H1 (cell line): ENCODE measurements around the gene KDM4E. TPM values are rescaled to one million over a fixed set of nuclear protein-coding genes. Genes with fewer than 3 reads are reported as not detected.

Source experiments
- CTCF ChIA-PET: fragments of 300-600 bp; sonication (Branson Sonifier 250); formaldehyde crosslinking; loops from one replicate; lab custom pipeline; 2021; ENCODE audit not compliant: partially characterized antibody; lab: Charles Lee
- POLR2A ChIA-PET: fragments of 300-600 bp; sonication (Branson Sonifier 250); formaldehyde crosslinking; loops from one replicate; lab custom pipeline; 2021; ENCODE audit warnings: inconsistent platforms; ENCODE audit not compliant: partially characterized antibody; lab: Charles Lee
- DNase-seq, 2 experiments: peaks; one replicate each; pipeline versions ENCODE4 v3.0.0 to v3.0.0-alpha.2; 2010 to 2022; ENCODE audit warnings: low spot score in 2 of 2, low read depth in 1 of 2, mixed read lengths in 1 of 2
- FAIRE-seq: peaks from 2 replicates; lab custom pipeline; 2011; peaks lifted over from hg19 to GRCh38; lab: Jason Lieb, UNC
- H2AFZ ChIP-seq: 2 replicates; pipeline ENCODE4 v1.8.1; 2012; ENCODE audit warnings: low read length, inconsistent platforms
- H2AK5ac ChIP-seq: 2 replicates; pipeline ENCODE4 v1.6.1; 2013; ENCODE audit warnings: low read depth, low read length
- H2BK120ac ChIP-seq: replicated peaks from 2 replicates; pipeline ENCODE3; 2013; ENCODE audit warnings: low read depth, low read length, inconsistent platforms
- H2BK12ac ChIP-seq: 2 replicates; pipeline ENCODE4 v1.6.1; 2013; ENCODE audit warnings: low read depth, low read length
- H2BK15ac ChIP-seq: 2 replicates; pipeline ENCODE4 v1.6.1; 2013; ENCODE audit warnings: low read length
- H2BK20ac ChIP-seq: 2 replicates; pipeline ENCODE4 v1.6.1; 2013; ENCODE audit warnings: low read length
- H2BK5ac ChIP-seq: 2 replicates; pipeline ENCODE4 v1.6.1; 2013; ENCODE audit warnings: low read depth, low read length
- H3K14ac ChIP-seq: 2 replicates; pipeline ENCODE4 v1.6.1; 2013; ENCODE audit warnings: inconsistent platforms; ENCODE audit not compliant: insufficient read length
- H3K18ac ChIP-seq: 2 replicates; pipeline ENCODE4 v1.6.1; 2013; ENCODE audit warnings: low read length; ENCODE audit errors: extremely low read depth
- H3K23ac ChIP-seq: 2 replicates; pipeline ENCODE4 v1.6.1; 2013; ENCODE audit warnings: inconsistent platforms; ENCODE audit not compliant: insufficient read length
- H3K23me2 ChIP-seq: 2 replicates; pipeline ENCODE4 v1.6.1; 2013; ENCODE audit warnings: low read depth, low read length
- H3K27ac ChIP-seq: 2 replicates; pipeline ENCODE4 v1.6.1; 2011; ENCODE audit warnings: low read depth, low read length, inconsistent platforms
- H3K27me3 ChIP-seq, 4 experiments: replicated peaks in 1 of 4; 1 replicate in 1 of 4; 2 replicates in 3 of 4; pipeline versions ENCODE4 v1.6.1 to v1.8.1; 2011 to 2013; ENCODE audit warnings: low read length in 3 of 4, mild to moderate bottlenecking in 3 of 4, inconsistent platforms in 2 of 4, mixed read lengths in 2 of 4, moderate library complexity in 1 of 4; ENCODE audit not compliant: control insufficient read depth in 3 of 4, insufficient read depth in 3 of 4; ENCODE audit errors: extremely low read depth in 1 of 4
- H3K36me3 ChIP-seq, 4 experiments: 2 replicates each; pipeline versions ENCODE4 v1.6.1 to v1.8.1; 2011 to 2013; ENCODE audit warnings: mild to moderate bottlenecking in 4 of 4, low read length in 3 of 4, moderate library complexity in 2 of 4, control low read depth in 1 of 4, inconsistent platforms in 1 of 4; ENCODE audit not compliant: insufficient read depth in 4 of 4, control insufficient read depth in 2 of 4
- H3K4ac ChIP-seq: replicated peaks from 2 replicates; pipeline ENCODE3; 2013; ENCODE audit warnings: low read length, low read depth, mixed read lengths, inconsistent platforms; ENCODE audit not compliant: insufficient read length
- H3K4me1 ChIP-seq, 4 experiments: replicated peaks in 1 of 4; 1 replicate in 1 of 4; 2 replicates in 3 of 4; pipeline versions ENCODE4 v1.6.1 to v1.8.1; 2011 to 2013; ENCODE audit warnings: low read length in 3 of 4, inconsistent platforms in 2 of 4, mixed read lengths in 1 of 4; ENCODE audit not compliant: insufficient read depth in 4 of 4, control insufficient read depth in 3 of 4
- H3K4me2 ChIP-seq, 2 experiments: 2 replicates each; pipeline versions ENCODE4 v1.6.1 to v1.8.1; 2011 to 2013; ENCODE audit warnings: low read depth in 2 of 2, low read length in 2 of 2, control low read depth in 1 of 2, inconsistent platforms in 1 of 2, mild to moderate bottlenecking in 1 of 2; ENCODE audit not compliant: insufficient read depth in 1 of 2
- H3K4me3 ChIP-seq, 4 experiments: fragments of 200-600, 300-600 bp in 1 of 4; sonication (generic), shearing (Covaris generic), sonication (Bioruptor Twin) in 1 of 4; 2 replicates each; pipeline versions ENCODE4 v1.5.1 to v1.8.1; 2011 to 2016; ENCODE audit warnings: low read length in 4 of 4, low read depth in 3 of 4, control low read depth in 2 of 4, inconsistent platforms in 2 of 4, mild to moderate bottlenecking in 2 of 4, mixed read lengths in 1 of 4, moderate library complexity in 1 of 4; ENCODE audit not compliant: insufficient read depth in 2 of 4; ENCODE audit errors: extremely low read depth in 1 of 4
- H3K56ac ChIP-seq: replicated peaks from 2 replicates; pipeline ENCODE3; 2013; ENCODE audit warnings: low read depth, mild to moderate bottlenecking, mixed read lengths, low read length, inconsistent platforms; ENCODE audit not compliant: insufficient read length
- H3K79me1 ChIP-seq: 2 replicates; pipeline ENCODE4 v1.6.1; 2013; ENCODE audit warnings: low read depth, low read length, control low read depth
- H3K79me2 ChIP-seq, 2 experiments: 2 replicates each; pipeline versions ENCODE4 v1.6.1 to v1.8.1; 2012 to 2013; ENCODE audit warnings: low read length in 2 of 2, mild to moderate bottlenecking in 2 of 2, inconsistent platforms in 1 of 2; ENCODE audit not compliant: insufficient read depth in 2 of 2, control insufficient read depth in 1 of 2
- H3K9ac ChIP-seq, 4 experiments: replicated peaks in 1 of 4; 1 replicate in 1 of 4; 2 replicates in 3 of 4; pipeline versions ENCODE4 v1.6.1 to v1.8.1; 2011 to 2013; ENCODE audit warnings: low read depth in 3 of 4, low read length in 3 of 4, control low read depth in 2 of 4, mild to moderate bottlenecking in 2 of 4, moderate library complexity in 2 of 4, inconsistent platforms in 1 of 4; ENCODE audit errors: extremely low read depth in 1 of 4
- H3K9me3 ChIP-seq, 2 experiments: 2 replicates each; pipeline versions ENCODE4 v1.6.1 to v1.8.1; 2012 to 2013; ENCODE audit warnings: mild to moderate bottlenecking in 2 of 2, moderate library complexity in 2 of 2, control low read depth in 1 of 2, inconsistent platforms in 1 of 2, low read depth in 1 of 2, low read length in 1 of 2, mixed read lengths in 1 of 2; ENCODE audit not compliant: insufficient read depth in 2 of 2
- H4K20me1 ChIP-seq, 2 experiments: replicated peaks in 1 of 2; 2 replicates each; pipeline versions ENCODE3 to v1.8.1; 2011 to 2013; ENCODE audit warnings: inconsistent platforms in 2 of 2, low read length in 2 of 2, mild to moderate bottlenecking in 1 of 2; ENCODE audit not compliant: insufficient read depth in 2 of 2, control insufficient read depth in 1 of 2
- H4K5ac ChIP-seq: 2 replicates; pipeline ENCODE4 v1.6.1; 2013; ENCODE audit warnings: low read length, low read depth, mixed read lengths, inconsistent platforms; ENCODE audit not compliant: insufficient read length
- H4K8ac ChIP-seq: 2 replicates; pipeline ENCODE4 v1.8.0; 2013; ENCODE audit warnings: mild to moderate bottlenecking, moderate library complexity, low read length, inconsistent platforms; ENCODE audit not compliant: insufficient read depth; ENCODE audit errors: extremely low read depth
- H4K91ac ChIP-seq: replicated peaks from 2 replicates; pipeline ENCODE3; 2013; ENCODE audit warnings: low read length, mixed read lengths, inconsistent platforms; ENCODE audit not compliant: insufficient read length
- CHD2 ChIP-seq: IDR thresholded peaks from 2 replicates; pipeline ENCODE4 v1.6.1; 2012; ENCODE audit warnings: low read length, improper control_type of control experiment
- JUND ChIP-seq: IDR thresholded peaks from 2 replicates; pipeline ENCODE4 v1.6.1; 2011; ENCODE audit warnings: mild to moderate bottlenecking, improper control_type of control experiment, low read length
- KDM4A ChIP-seq: IDR thresholded peaks from one replicate; pipeline ENCODE4 v1.7.1; 2012; ENCODE audit warnings: low read depth, mild to moderate bottlenecking, moderate library complexity, low read length, inconsistent platforms; ENCODE audit not compliant: severe bottlenecking
- MAX ChIP-seq: IDR thresholded peaks from 2 replicates; pipeline ENCODE4 v1.6.1; 2012; ENCODE audit warnings: inconsistent platforms
- POU5F1 ChIP-seq: IDR thresholded peaks from 2 replicates; pipeline ENCODE4 v1.6.1; 2011; ENCODE audit warnings: low read depth, mild to moderate bottlenecking, low read length, moderate library complexity
- RFX5 ChIP-seq: IDR thresholded peaks from 2 replicates; pipeline ENCODE4 v1.6.1; 2011; ENCODE audit warnings: low read depth, low read length, improper control_type of control experiment, borderline replicate concordance
- SIX5 ChIP-seq: IDR thresholded peaks from 2 replicates; pipeline ENCODE4 v1.6.1; 2011; ENCODE audit warnings: mild to moderate bottlenecking, low read depth, low read length
- SP4 ChIP-seq: IDR thresholded peaks from 2 replicates; pipeline ENCODE4 v1.6.1; 2012; ENCODE audit warnings: low read length, inconsistent platforms
- SUZ12 ChIP-seq: fragments of 200-600 bp; sonication (generic); IDR thresholded peaks from 2 replicates; pipeline ENCODE4 v1.6.1; 2012; ENCODE audit warnings: mild to moderate bottlenecking, inconsistent platforms, low read length, moderate library complexity, mixed read lengths
- WGBS, 2 experiments: shearing (Covaris generic) in 1 of 2; methylation state at CpG; one replicate each; pipeline versions ENCODE4 v1.1.6 to v1.1.7; 2013 to 2015; ENCODE audit warnings: low lambda C conversion rate in 2 of 2, mixed read lengths in 2 of 2, inconsistent platforms in 1 of 2, low coverage in 1 of 2, missing lambda C conversion rate in 1 of 2; ENCODE audit not compliant: insufficient replicate concordance in 2 of 2, insufficient coverage in 1 of 2, insufficient read length in 1 of 2; ENCODE audit errors: extremely low coverage in 1 of 2, missing lambda C conversion rate in 1 of 2; 5-methylcytosine and 5-hydroxymethylcytosine counted together
- polyA plus RNA-seq, 7 experiments: library from polyadenylated mRNA; depleted of rRNA in 3 of 7; stranded (reverse) in 5 of 7; unstranded in 2 of 7; fragments of >200 nt in 5 of 7; fragments of 200-250 nt in 2 of 7; gene quantifications; 1 replicate in 5 of 7; 2 replicates in 1 of 7; 4 replicates in 1 of 7; pipeline versions ENCODE4 v1.2.1 to v1.2.3, GENCODE V29; 2011 to 2013; ENCODE audit warnings: missing spikeins in 2 of 7, mixed read lengths in 2 of 7
- total RNA-seq: library from RNA; stranded (reverse); fragmentation: NEBNext Ultra II Directional; extraction: Animal tissue kit (Norgen Biotek cat#: 25700); gene quantifications from 2 replicates; pipeline ENCODE4 v1.2.1, GENCODE V29; 2021

The KDM4E gene
- total and polyA plus RNA-seq, 2 of the 8 experiments (the other 6 are each of a cell fraction or from before 2014, with no cell fraction given): not detected

- no peak for FAIRE-seq
- DNase-seq: no peak
- Histone ChIP-seq H2BK20ac (no peak overlapping the region), H3K18ac (no peak overlapping the region), H3K23me2 (peaks cover 6% of the 10 kb centered on the region; the same call in 1 of the 2 replicates), H3K4me3 (peak overlapping the region; percentile 70 to 85 (median 72); a peak in 6 of 8 replicates), H4K8ac (no peak overlapping the region), H3K14ac (no peak overlapping the region), H3K9me3 (no peaks in the 10 kb centered on the region), H3K79me1 (no peaks in the 10 kb centered on the region), H3K4me1 (peaks cover 0 to 2% (median 0%) of the 10 kb centered on the region in 4 experiments; a peak in 2 of 7 replicates), H4K5ac (no peak overlapping the region), H3K79me2 (peaks cover 0 to 2% of the 10 kb centered on the region in 2 experiments; a peak in 1 of 4 replicates), H2BK5ac (no peak overlapping the region), H3K4ac (no peak overlapping the region), H3K27ac (no peak overlapping the region), H3K23ac (no peak overlapping the region), H3K36me3 (no peaks in the 10 kb centered on the region), H2BK12ac (no peak overlapping the region), H2BK120ac (no peak overlapping the region), H3K56ac (no peak overlapping the region), H3K27me3 (no peaks in the 10 kb centered on the region), H4K91ac (no peak overlapping the region), H3K4me2 (peak overlapping the region; percentile 70 to 78), H3K9ac (no peak overlapping the region), H4K20me1 (peaks cover 0 to 2% of the 10 kb centered on the region in 2 experiments)
- 63% methylated on average over 5 of the region's 5 CpGs; no CpG with 5 or more reads in 1 of the 2 experiments for WGBS, 2 experiments
- CTCF ChIA-PET: interaction anchor here (0.5 to 7.0 kb wide), 12 partner anchors 12 to 1192 kb away, joined by 3 to 84 read pairs (median 8); partner anchors contain the start of genes ENDOD1 and SESN3
- POLR2A ChIA-PET: interaction anchor here (1.2 to 5.7 kb wide), 6 partner anchors 11 to 83 kb away, joined by 3 to 44 read pairs (median 20); partner anchors contain the start of gene ENDOD1
- TF ChIP-seq SUZ12: no peak
- TF ChIP-seq SP4: no peak
- TF ChIP-seq KDM4A: no peak
- TF ChIP-seq CHD2: no peak
- TF ChIP-seq SIX5: no peak
- no peak for TF ChIP-seq MAX
- no peak for TF ChIP-seq JUND
- no peak for TF ChIP-seq RFX5
- TF ChIP-seq POU5F1: no peak
- TF ChIP-seq, all 59 proteins: peak for 0
- no peak overlapping the region for H2AK5ac ChIP-seq
- no peak overlapping the region for H2AFZ ChIP-seq
- no peak overlapping the region for H2BK15ac ChIP-seq
These were observed 43.5 kb downstream of the KDM4E start for GRCh38 chr11:95068549-95068948.
